GM03348 (cell line): ENCODE data around the gene TBX3.
A peak's percentile ranks its signal among the peaks of the same experiment; 100 is the strongest.
"Not testable (repeated sequence)": the region's sequence is repeated elsewhere in the genome, so short reads cannot be mapped to it uniquely, and the experiment has no call there.

ENCODE experiments used
- DNase-seq: peaks from one replicate; pipeline ENCODE4 v3.0.0; 2012; ENCODE audit warnings: low spot score

TBX3 gene

DNA sequence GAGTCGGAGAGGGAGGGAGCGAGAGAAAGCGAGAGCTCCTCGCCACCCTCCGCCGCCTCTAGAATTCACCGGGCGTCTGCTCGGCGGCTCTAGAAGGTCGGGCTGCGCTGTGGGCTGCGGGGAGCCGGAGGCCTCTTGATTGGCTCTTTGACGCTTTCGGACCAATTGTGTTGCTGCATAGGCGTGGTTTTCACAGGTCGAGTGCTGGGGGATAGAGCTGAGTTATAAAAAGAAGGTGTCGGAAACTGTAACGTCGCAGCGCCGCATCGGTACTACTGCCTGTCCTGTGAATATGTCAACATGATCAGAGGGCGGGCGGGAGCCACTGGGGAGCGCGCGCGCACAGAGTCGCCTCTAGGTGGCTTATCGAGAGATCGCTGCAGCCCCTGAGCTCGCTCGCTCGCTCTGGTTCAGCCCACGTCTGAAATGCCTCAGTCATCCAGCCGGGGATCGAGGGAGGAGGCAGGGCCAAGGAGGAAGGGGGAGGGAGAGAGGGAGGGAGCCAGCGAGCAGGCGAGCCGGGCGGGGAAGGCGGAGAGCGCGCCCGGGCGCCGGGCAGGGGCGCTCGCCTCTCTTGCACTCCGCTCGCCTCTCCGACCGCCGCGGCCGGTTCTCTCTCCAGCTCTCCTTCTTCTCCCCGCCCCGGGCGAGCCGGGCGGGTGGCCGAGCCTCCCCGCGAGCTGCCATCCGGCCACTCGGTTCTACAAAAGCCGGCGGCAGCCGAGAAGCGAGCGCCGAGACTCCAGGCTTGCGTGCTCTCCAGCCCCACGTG lies at the start of gene TBX3:
Gene TBX3, minus strand, starts transcription at position 78 of the 772 bp plus-strand sequence. CDS start 975 bp downstream, outside the sequence.
- DNase-seq, result peak; percentile 97

GRCh38 chr12:114732426-114733030 lies 48.6 kb upstream of the TBX3 start:
- no peak for DNase-seq

DNA sequence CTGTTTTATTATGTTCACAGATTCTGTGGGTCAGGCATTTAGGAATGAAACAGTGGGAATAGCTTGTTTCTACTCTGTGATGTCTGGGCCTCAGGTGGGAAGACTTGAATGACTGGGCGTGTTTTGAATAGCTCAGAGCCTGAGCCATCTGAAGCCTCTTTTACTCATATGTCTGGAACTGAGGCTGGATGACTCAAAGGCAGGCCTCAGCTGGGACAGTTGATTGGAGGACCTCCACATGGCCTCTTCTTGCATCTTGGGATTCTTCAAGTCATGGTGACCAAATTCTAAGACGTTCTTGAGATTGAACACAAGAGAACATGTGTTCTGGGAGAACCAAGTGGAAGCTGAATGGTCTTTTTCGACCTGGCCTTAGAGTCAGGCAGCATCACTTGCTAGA lies 45.8 kb upstream of the TBX3 start:
- DNase-seq, result peak; percentile 25

- DNase-seq, result no peak
Measured at GRCh38 chr12:114726092-114726710, 42.2 kb upstream of the TBX3 start.

- not testable (repeated sequence) for DNase-seq
Measured at GRCh38 chr12:114722176-114722575, 38.2 kb upstream of the TBX3 start.

- DNase-seq, result no peak
Measured at GRCh38 chr12:114721266-114721665, 37.3 kb upstream of the TBX3 start.

DNA sequence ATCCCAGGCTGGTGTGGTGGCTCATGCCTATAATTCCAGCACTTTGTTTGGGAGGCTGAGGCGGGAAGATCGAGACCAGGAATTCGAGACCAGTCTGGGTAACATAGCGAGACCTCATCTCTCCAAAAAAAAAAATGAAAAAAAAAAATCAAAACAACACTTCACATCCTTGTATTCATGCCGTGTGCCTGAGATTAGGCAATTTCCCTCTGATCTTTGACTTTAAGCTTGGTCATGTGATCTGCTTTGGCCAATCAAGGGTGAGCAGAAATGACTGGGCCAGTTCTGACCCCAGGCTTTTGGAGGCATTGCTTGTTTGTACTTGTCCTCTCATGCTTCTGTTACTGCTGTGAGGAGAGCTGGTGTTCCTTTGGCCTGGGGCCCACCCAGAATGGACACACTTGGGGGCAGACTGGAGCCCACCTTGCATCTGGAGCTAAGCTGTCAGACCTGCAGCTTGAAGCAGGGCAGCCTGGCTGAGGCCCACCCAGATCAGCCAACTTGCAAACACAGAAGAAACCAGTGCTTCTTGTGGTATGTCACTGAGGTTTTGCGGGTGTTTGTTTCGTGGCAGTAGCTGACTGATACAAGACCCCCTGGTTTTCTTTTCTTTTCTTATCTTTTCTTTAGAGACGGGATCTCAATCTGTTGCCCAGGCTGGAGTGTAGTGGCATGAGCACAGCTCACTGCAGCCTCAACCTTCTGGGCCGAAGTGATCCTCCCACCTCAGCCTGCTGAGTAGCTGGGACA lies 29.7 kb upstream of the TBX3 start:
- no peak for DNase-seq

DNA sequence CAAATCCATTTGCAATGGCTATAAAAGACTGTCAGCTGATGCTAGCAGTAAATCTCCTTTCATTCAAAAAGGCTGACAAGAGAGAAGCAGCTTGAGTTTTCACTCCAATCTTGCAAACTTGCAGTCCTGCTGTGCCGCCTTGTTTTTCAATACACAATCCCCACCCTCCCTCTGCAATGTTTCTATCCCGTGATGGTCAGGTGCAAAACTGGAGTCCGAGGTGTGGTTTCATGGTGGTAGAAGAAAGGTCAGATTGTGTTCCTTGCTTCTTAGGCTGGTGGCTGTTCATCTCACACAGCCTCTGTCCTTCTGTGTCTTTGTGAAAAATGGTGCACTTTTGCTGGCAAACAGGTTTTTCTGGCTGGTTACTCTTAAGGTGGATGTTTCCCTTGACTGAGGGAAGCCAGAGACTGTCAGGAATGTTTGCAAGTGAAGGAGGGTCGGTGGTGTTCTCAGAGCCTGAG lies 27.7 kb upstream of the TBX3 start:
- no peak for DNase-seq

- DNase-seq, result no peak
Measured at GRCh38 chr12:114710151-114710550, 26.2 kb upstream of the TBX3 start.

DNA sequence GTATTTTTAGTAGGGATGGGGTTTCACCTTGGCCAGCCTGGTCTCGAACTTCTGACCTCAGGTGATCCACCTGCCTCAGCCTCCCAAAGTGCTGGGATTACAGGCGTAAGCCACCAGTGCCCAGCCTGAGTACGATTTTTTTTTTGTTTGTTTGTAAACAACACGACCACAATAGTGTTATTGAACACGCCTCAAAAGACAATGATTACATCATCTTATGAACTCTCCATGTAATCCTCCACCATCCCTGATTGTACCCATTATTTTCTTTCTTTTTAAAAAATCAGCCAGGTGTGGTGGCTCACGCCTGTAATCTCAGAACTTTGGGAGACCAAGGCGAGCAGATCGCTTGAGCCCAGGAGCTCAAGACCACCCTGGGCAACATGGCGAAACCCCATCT lies 25.1 kb upstream of the TBX3 start:
- DNase-seq, result no peak

DNA sequence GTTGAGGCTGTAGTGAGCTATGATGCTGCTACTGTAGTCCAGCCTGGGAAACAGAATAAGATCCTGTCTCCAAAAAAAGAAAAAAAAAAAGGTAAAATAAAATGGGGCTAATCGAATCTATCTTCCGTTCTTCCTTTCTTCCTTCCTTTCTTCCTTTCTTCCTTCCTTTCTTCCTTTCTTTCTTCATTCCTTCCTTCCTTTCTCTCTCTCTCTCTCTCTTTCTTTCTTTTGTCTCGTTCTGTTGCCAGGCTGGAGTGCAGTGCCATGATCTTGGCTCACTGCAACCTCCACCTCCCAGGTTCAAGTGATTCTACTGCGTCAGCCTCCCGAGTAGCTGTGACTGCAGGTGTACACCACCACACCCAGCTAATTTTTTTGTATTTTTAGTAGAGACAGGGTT lies 24.6 kb upstream of the TBX3 start:
- DNase-seq, result not testable (repeated sequence)

- peak; percentile 76 for DNase-seq
Measured at GRCh38 chr12:114704096-114704495, 20.1 kb upstream of the TBX3 start.

DNA sequence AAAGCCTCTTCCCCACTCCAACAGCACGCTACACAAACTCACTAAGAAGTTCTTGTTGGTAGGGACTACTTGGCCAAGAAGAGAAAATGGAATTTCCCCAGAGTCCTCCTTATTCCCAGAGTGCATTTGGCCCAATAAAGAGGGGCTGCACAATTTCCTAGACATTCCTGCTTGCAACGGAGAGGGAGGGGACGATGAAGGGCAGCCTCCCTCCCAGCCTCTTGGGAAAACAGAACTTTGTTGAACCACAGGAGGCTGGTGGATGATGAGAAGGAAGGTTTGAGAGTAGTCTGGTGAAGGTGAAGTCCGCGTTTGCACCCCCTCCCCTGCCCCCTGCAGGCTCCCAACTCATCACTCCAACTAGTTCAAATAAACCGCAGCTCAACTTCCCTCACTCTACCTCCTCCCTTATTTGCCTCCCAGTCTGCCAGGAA lies 19.1 kb upstream of the TBX3 start:
- no peak for DNase-seq

GRCh38 chr12:114702462-114702861 lies 18.5 kb upstream of the TBX3 start:
- DNase-seq, result no peak

DNA sequence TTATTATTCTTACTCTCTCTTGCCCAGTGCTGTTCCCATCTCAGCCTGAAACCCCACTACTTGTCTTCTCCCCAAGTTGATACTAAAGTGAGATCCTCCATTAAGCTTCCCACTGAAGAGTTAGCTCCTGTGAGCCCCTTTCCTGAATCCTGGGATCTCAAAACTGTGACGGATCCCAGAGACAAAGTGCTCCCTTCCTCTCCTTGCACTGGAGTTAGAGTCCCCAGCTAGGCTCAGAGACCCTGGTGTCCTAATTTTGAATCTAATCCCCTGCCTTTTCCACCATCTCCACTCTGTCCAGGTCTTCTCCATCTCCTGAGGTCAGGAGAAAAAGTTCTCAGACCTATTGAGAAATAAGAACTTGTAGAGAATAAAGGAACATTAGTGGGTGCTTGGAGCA lies 17.6 kb upstream of the TBX3 start:
- no peak for DNase-seq

DNA sequence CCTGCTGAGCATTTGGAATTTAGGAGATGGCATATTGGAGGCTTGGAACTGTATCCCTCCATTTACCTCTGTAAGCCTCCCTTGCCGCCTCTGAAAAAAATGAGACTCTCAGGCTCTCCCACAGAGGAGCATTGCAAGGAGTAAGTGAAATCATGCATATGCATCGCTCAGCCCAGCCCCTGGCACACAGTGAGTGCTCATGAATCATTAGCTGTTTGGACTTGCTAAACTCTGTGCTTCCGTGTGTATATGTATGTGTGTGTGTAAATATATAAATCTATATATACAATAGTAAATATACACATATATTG lies 17.1 kb upstream of the TBX3 start:
- no peak for DNase-seq

GRCh38 chr12:114700392-114701103 lies 16.6 kb upstream of the TBX3 start:
- DNase-seq, result no peak

- no peak for DNase-seq
Measured at GRCh38 chr12:114698566-114699163, 14.7 kb upstream of the TBX3 start.

DNA sequence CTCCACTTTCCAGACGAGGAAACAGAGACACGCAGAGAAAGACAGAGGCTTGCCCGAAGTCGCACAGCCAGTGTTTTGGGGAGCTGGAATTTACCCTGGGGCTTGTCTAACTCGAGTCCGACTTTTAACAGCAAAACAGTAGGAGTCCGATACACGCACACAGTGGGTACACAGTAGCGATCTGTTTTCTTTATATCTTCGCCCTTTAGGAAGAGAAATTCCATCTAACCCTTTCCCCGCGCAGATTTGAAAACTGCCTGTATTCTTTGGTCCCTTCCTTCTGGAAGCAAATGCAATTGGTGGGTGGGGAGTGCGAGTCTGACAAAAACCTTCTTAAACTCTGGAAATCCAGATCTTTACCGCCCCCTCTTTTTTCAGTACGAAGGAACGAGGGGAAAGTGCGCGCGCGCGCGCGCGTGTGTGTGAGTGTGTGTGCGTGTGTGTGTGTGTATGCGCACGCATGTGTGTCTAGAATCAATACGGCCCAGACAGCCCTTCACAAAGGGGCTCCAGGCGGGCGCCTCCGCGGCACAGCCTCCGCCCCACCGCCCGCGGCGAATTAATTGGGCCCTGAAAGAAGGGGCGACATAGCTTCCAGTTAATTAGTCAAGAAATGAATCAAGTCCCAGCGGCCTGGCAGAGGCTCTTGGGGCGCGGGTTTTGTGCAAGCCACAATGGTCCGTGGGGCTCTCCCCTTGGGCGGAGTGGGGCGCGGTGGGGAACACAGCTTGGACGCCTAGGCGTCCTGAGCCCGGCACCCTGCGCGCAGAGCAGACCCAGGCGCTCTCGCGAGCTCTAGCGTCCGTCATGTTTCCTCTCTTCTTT lies 14.0 kb upstream of the TBX3 start:
- DNase-seq, result peak; percentile 51

DNA sequence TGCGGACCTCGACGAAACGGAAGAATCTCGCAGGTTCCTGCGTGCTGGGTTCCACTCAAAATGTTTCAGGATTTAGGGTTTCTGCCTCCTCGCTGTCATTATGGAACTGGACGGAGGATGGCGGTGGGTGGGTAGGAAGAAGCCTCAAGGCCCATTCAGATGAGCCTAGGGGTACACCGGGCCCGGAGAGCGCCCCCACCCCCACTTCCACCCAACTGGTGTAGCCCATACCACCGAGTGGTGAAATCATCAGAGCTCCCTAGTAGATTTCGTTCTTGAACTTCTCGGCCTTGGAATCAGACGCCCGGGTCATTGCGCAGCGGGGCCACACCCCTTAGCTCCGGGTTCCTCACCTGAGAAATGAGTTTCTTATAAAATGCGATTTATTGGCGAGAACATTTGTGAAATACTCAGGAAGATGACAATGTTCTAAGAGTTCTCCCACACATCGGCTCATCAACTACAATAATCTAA lies 13.3 kb upstream of the TBX3 start:
- DNase-seq, result no peak
